Right lobe of liver (tissue), 6 donors: ENCODE results near the gene MED12L. TPM values are rescaled to one million over a fixed set of nuclear protein-coding genes. Genes with fewer than 3 reads are reported as not detected.

Experiments
- ATAC-seq, 4 donors: fragments of 200-7000 bp; cut with Tn5 transposase; one replicate each; pipeline ENCODE4 v1.9.1; 2020; ENCODE audit warnings: mild to moderate bottlenecking in 4 of 4, moderate library complexity in 4 of 4
- DNase-seq, 3 donors: peaks; one replicate each; pipeline ENCODE4 v3.0.0-alpha.2; 2020
- H3K27ac ChIP-seq, 3 donors: fragments of 200-600 bp; one replicate each; pipeline ENCODE4 v1.8.0; 2022
- H3K27me3 ChIP-seq, 2 donors: fragments of 200-600 bp; one replicate each; pipeline ENCODE4 v1.8.0; 2022
- H3K36me3 ChIP-seq, 4 donors: fragments of 200-600 bp; sonication (generic) in 1 of 4; one replicate each; pipeline versions ENCODE4 v1.5.1 to v1.8.0; 2017 to 2022; ENCODE audit warnings: control low read depth in 1 of 4
- H3K4me1 ChIP-seq, 4 donors: fragments of 200-600 bp; sonication (generic) in 1 of 4; one replicate each; pipeline versions ENCODE4 v1.5.1 to v1.8.0; 2017 to 2022; ENCODE audit warnings: control low read depth in 1 of 4
- H3K4me3 ChIP-seq, 3 donors: fragments of 200-600 bp; one replicate each; pipeline ENCODE4 v1.8.0; 2022
- H3K9me3 ChIP-seq, 4 donors: fragments of 200-600 bp; sonication (generic) in 1 of 4; one replicate each; pipeline versions ENCODE4 v1.5.1 to v1.8.0; 2017 to 2022; ENCODE audit warnings: control low read depth in 1 of 4
- CTCF ChIP-seq, 4 donors: fragments of 200-600 bp in 3 of 4; fragments of 450-650 bp in 1 of 4; IDR thresholded peaks; one replicate each; pipeline versions ENCODE4 v1.5.1 to v1.8.0; 2016 to 2022; ENCODE audit warnings: antibody characterized with exemption in 4 of 4, mild to moderate bottlenecking in 2 of 4
- POLR2A ChIP-seq: fragments of 450-650 bp; IDR thresholded peaks from one replicate; pipeline ENCODE4 v1.6.1; 2017; ENCODE audit warnings: antibody characterized with exemption, mild to moderate bottlenecking
- WGBS: methylation state at CpG from one replicate; pipeline ENCODE4 v1.1.6; 2018; ENCODE audit warnings: low coverage, low lambda C conversion rate; ENCODE audit not compliant: insufficient coverage; ENCODE audit errors: missing lambda C conversion rate; 5-methylcytosine and 5-hydroxymethylcytosine counted together
- intact Hi-C, 2 donors: fragments of 100-400 bp; cut with DNase I; formaldehyde crosslinking; loops; one replicate each; pipeline versions ENCODE4 v1.11.2 to v1.14.1; 2022
- total RNA-seq, 6 experiments: library from RNA; depleted of rRNA in 2 of 6; stranded (reverse); fragments of >200 nt in 2 of 6; fragmentation: NEBNext Ultra II Directional in 3 of 6; extraction: Animal tissue kit (Norgen Biotek cat#: 25700) in 3 of 6; gene quantifications; one replicate each; pipeline versions ENCODE4 v1.1.0 to v1.2.4, GENCODE V29; 2016 to 2023
- donor health status: DM: no; HTN: yes; CAD: no.
- donor health status: DM: no; HTN: no; CAD: no.
- donor health status: DM: no; HTN: no; CAD: no.
- donor health status: DM: no; HTN: yes; CAD: no.
- donor health status: DM: no; HTN: yes; CAD: no.

The MED12L gene
- total RNA-seq, 6 experiments from 2014 or later = 0.04 to 0.64 (median 0.40) TPM

- intact Hi-C loops = no loop called here
- TF ChIP-seq CTCF (IDR thresholded peaks at IDR 0.05) (peak; percentile 22 to 46 (median 45)), POLR2A (no peak)
- Histone ChIP-seq H3K27ac (no peak overlapping the region), H3K4me1 (peaks cover 0 to 17% (median 0%) of the 10 kb centered on the region in 4 donors), H3K9me3 (no peaks in the 10 kb centered on the region), H3K27me3 (no peaks in the 10 kb centered on the region), H3K36me3 (no peaks in the 10 kb centered on the region), H3K4me3 (peak overlapping the region; percentile 46 to 63 (median 49))
- peak; percentile 83 to 93 (median 90) for ATAC-seq
- peak; percentile 63 to 83 (median 81) for DNase-seq
- WGBS = 7% methylated on average over 24 of the region's 81 CpGs
Measured at GRCh38 chr3:151086484-151087456, 1.3 kb downstream of the MED12L start.

DNA sequence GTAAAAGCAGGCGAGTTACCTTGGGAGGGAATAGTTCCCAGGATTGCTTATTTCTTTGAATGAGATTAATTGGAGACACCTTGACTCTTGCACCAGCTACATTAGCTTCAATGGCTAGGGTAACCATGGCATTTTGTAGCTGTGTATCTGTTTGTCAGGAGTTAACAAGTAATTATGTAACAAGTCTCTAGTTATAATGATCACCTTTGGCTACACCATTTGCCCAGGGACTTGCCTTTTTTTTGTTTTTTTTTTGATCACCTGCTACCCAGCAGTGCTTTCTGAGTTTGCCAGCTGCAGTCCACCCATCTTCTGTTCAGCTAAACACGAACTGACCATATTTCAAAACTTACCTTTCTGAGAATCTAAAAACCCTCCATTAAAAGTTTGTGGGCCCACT lies 2.2 kb downstream of the MED12L start:
- Histone ChIP-seq H3K27ac (no peak overlapping the region), H3K4me3 (no peak overlapping the region), H3K4me1 (peaks cover 0 to 17% (median 0%) of the 10 kb centered on the region in 4 donors), H3K9me3 (no peaks in the 10 kb centered on the region), H3K36me3 (no peaks in the 10 kb centered on the region), H3K27me3 (no peaks in the 10 kb centered on the region)
- no peak for TF ChIP-seq POLR2A
- TF ChIP-seq CTCF (IDR thresholded peaks at IDR 0.05) = no peak
- 84% methylated on average over 2 of the region's 2 CpGs for WGBS
- intact Hi-C loops = no loop called here
- DNase-seq = no peak
- ATAC-seq = no peak

DNA sequence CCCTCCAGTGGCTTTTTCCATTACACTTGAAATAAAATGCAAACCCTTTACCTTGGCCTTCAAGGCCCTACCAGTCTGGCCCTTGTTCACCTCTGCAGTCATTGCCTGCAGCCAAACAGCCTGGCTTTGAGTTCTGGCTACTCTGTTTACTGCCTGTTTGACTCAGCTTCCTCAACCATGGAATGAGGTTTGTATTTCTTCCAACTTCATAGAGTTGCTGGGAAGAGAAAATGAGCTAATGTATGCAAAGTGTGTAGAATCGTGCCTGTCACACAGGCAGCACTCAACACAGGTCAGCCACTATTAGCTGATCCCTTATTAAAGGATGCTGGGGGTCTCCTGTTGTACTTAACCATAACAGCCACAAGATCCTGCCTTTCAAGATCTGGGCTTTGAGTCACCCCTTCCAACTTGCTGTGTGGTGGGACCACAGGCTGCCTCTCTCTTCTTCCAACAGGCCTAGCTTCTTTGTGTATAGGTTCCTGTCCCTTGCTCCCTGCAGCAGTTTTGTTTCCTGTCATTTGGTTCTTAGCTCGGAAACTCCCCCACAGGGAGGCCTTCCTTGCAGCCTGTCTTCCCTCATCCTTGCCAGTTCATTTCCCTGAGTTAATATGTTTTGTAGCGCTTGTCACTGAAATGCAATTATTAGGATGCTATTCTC lies 6.4 kb downstream of the MED12L start:
- WGBS = 56% methylated on average over 2 of the region's 3 CpGs
- no peak overlapping the region for H3K4me3 ChIP-seq
- no peak for DNase-seq
- H3K36me3 ChIP-seq = no peaks in the 10 kb centered on the region
- peaks cover 0 to 4% (median 0%) of the 10 kb centered on the region in 4 donors for H3K4me1 ChIP-seq
- H3K27ac ChIP-seq = no peak overlapping the region
- ATAC-seq = no peak
- intact Hi-C loops = no loop called here
- no peaks in the 10 kb centered on the region for H3K9me3 ChIP-seq
- TF ChIP-seq POLR2A = no peak
- no peak for TF ChIP-seq CTCF (IDR thresholded peaks at IDR 0.05)
- no peaks in the 10 kb centered on the region for H3K27me3 ChIP-seq

GRCh38 chr3:151093148-151093547 lies 7.7 kb downstream of the MED12L start:
- 54% methylated on average over 1 of the region's 2 CpGs for WGBS
- no peaks in the 10 kb centered on the region for H3K36me3 ChIP-seq

More at GRCh38 chr3:151093148-151093547, 7.7 kb downstream of the MED12L start:
- no peak for DNase-seq
- no peaks in the 10 kb centered on the region for H3K27me3 ChIP-seq
- no peaks in the 10 kb centered on the region for H3K9me3 ChIP-seq
- no peak for ATAC-seq
- intact Hi-C loops = no loop called here
- no peak for TF ChIP-seq CTCF (IDR thresholded peaks at IDR 0.05)
- TF ChIP-seq POLR2A = no peak
- H3K4me3 ChIP-seq = no peak overlapping the region
- no peaks in the 10 kb centered on the region for H3K4me1 ChIP-seq
- H3K27ac ChIP-seq = no peak overlapping the region
